ENCODE data around the gene BRWD1.

BRWD1 gene

DNA sequence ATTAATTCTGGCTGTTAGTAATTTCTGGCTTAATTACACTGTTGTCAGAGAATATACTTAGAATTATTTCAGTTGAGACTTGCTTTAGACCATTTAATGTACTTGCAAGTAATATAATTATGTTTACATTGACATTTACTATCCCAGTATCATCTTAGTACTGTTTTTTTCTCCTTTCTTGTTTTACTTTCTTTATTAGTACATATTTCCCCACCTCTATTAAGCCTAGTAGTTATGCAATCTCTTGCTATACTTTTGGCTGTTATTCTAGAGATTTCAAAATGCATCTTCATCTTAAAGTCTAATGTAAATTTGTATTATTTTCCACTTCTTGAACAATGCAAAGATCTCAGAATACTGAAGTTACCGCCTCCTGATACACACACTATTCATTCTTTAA lies 24.4 kb downstream of the BRWD1 start:
- Histone ChIP-seq H3K9me3 (ENCODE audit: control insufficient read depth in 2 of 2, low read length in 2 of 2) (no peaks in the 10 kb centered on the region), H3K4me1 (ENCODE audit: control insufficient read depth in 2 of 2, insufficient read depth in 2 of 2, low read length in 2 of 2) (no peaks in the 10 kb centered on the region), H3K36me3 (ENCODE audit: control insufficient read depth in 2 of 2, insufficient read depth in 2 of 2, low read length in 2 of 2) (peaks cover 40 to 43% of the 10 kb centered on the region in 2 donors), H3K27ac (ENCODE audit: low read depth in 2 of 2, low read length in 2 of 2) (no peak overlapping the region), H3K4me3 (ENCODE audit: low read length in 2 of 2) (no peak overlapping the region), H3K9ac (ENCODE audit: low read depth in 1 of 2, low read length in 2 of 2) (no peak overlapping the region), H3K27me3 (ENCODE audit: control insufficient read depth in 2 of 2, insufficient read depth in 2 of 2, low read length in 2 of 2) (no peaks in the 10 kb centered on the region)

DNA sequence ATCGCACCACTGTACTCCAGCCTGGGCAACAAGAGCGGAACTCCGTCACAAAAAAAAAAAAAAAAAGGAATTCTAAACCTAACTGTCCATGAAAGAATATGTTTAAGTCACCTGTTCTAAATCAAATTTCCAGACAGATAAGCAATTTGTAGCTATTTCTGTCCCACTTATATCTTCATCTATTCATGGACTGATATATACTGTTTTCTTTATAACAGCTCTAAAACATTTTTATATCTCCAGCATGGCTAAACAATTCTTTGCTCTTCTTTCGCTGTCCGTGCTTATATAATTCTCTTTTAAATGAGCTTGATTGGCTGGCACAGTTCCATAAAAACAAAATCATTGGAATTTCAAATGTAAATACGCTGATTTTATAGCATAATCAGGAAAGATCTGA lies 30.5 kb downstream of the BRWD1 start:
- Histone ChIP-seq H3K9me3 (ENCODE audit: control insufficient read depth in 2 of 2, low read length in 2 of 2) (no peaks in the 10 kb centered on the region), H3K9ac (ENCODE audit: low read depth in 1 of 2, low read length in 2 of 2) (no peak overlapping the region), H3K27me3 (ENCODE audit: control insufficient read depth in 2 of 2, insufficient read depth in 2 of 2, low read length in 2 of 2) (no peaks in the 10 kb centered on the region), H3K4me1 (ENCODE audit: control insufficient read depth in 2 of 2, insufficient read depth in 2 of 2, low read length in 2 of 2) (no peaks in the 10 kb centered on the region), H3K36me3 (ENCODE audit: control insufficient read depth in 2 of 2, insufficient read depth in 2 of 2, low read length in 2 of 2) (peaks cover 14 to 27% of the 10 kb centered on the region in 2 donors), H3K27ac (ENCODE audit: low read depth in 2 of 2, low read length in 2 of 2) (no peak overlapping the region), H3K4me3 (ENCODE audit: low read length in 2 of 2) (no peak overlapping the region)

DNA sequence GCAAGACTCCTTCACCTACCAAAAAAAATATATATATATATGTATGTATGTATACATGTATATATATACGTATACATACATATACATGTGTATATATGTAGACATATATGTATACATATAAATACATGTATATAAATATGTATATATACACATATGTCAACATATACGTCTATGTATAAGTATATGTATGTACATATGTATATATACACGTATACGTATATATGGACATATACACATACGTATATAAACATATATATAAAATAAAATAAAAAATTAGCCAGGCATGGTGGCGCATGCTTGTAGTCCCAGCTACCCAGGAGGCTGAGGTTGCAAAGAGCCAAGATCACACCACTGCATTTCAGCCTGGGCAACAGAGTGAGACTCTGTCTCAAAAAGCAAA lies 31.6 kb downstream of the BRWD1 start:
- Histone ChIP-seq H3K36me3 (ENCODE audit: control insufficient read depth in 2 of 2, insufficient read depth in 2 of 2, low read length in 2 of 2) (peaks cover 6 to 27% of the 10 kb centered on the region in 2 donors), H3K9me3 (ENCODE audit: control insufficient read depth in 2 of 2, low read length in 2 of 2) (no peaks in the 10 kb centered on the region), H3K4me1 (ENCODE audit: control insufficient read depth in 2 of 2, insufficient read depth in 2 of 2, low read length in 2 of 2) (no peaks in the 10 kb centered on the region), H3K27ac (ENCODE audit: low read depth in 2 of 2, low read length in 2 of 2) (no peak overlapping the region), H3K4me3 (ENCODE audit: low read length in 2 of 2) (no peak overlapping the region), H3K9ac (ENCODE audit: low read depth in 1 of 2, low read length in 2 of 2) (no peak overlapping the region), H3K27me3 (ENCODE audit: control insufficient read depth in 2 of 2, insufficient read depth in 2 of 2, low read length in 2 of 2) (no peaks in the 10 kb centered on the region)

DNA sequence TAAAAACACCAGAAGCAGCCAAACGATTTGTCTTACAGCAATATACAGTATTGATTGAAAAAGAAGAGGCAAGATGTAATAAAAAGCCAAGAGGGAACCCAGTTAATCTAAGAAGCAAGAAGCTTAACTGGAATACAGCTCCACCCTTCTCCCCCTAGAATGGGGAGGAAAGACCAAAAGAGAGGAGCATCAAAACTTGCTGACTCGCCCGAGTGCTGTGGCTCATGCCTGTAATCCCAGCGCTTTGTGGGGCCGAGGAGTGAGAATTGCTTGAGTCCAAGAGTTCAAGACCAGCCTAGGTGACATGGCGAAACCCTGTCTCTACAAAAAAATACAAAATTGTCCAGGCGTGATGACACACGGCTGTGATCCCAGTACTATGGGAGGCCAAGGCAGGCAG lies 32.2 kb downstream of the BRWD1 start:
- no peaks in the 10 kb centered on the region for H3K4me1 ChIP-seq (ENCODE audit: control insufficient read depth in 2 of 2, insufficient read depth in 2 of 2, low read length in 2 of 2)
- no peaks in the 10 kb centered on the region for H3K27me3 ChIP-seq (ENCODE audit: control insufficient read depth in 2 of 2, insufficient read depth in 2 of 2, low read length in 2 of 2)
- no peak overlapping the region for H3K4me3 ChIP-seq (ENCODE audit: low read length in 2 of 2)
- H3K27ac ChIP-seq (ENCODE audit: low read depth in 2 of 2, low read length in 2 of 2), result no peak overlapping the region
- H3K9ac ChIP-seq (ENCODE audit: low read depth in 1 of 2, low read length in 2 of 2), result no peak overlapping the region
- H3K9me3 ChIP-seq (ENCODE audit: control insufficient read depth in 2 of 2, low read length in 2 of 2), result no peaks in the 10 kb centered on the region
- peaks cover 6 to 31% of the 10 kb centered on the region in 2 donors for H3K36me3 ChIP-seq (ENCODE audit: control insufficient read depth in 2 of 2, insufficient read depth in 2 of 2, low read length in 2 of 2)

DNA sequence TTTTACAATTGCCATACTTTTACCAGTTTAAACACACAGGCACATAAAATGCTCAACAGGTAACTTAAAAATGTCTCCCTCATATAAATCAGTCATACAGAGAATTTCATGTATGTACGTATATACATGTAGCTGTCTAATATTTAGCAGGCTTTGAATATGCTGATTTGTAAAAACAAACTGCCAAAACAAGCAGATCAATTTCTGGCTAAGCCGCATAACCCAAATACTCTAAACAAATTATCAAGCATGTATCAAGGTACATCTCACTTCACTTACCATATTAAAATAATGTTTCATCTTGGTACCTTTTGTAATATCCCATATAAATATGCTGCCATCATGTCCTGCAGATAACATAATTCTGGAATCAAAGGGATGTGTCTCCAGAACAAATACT lies 43.8 kb downstream of the BRWD1 start:
- Histone ChIP-seq H3K27ac (ENCODE audit: low read depth in 2 of 2, low read length in 2 of 2) (no peak overlapping the region), H3K27me3 (ENCODE audit: control insufficient read depth in 2 of 2, insufficient read depth in 2 of 2, low read length in 2 of 2) (no peaks in the 10 kb centered on the region), H3K9me3 (ENCODE audit: control insufficient read depth in 2 of 2, low read length in 2 of 2) (no peaks in the 10 kb centered on the region), H3K9ac (ENCODE audit: low read depth in 1 of 2, low read length in 2 of 2) (no peak overlapping the region), H3K4me1 (ENCODE audit: control insufficient read depth in 2 of 2, insufficient read depth in 2 of 2, low read length in 2 of 2) (no peaks in the 10 kb centered on the region), H3K36me3 (ENCODE audit: control insufficient read depth in 2 of 2, insufficient read depth in 2 of 2, low read length in 2 of 2) (peaks cover 39 to 49% of the 10 kb centered on the region in 2 donors), H3K4me3 (ENCODE audit: low read length in 2 of 2) (no peak overlapping the region)

DNA sequence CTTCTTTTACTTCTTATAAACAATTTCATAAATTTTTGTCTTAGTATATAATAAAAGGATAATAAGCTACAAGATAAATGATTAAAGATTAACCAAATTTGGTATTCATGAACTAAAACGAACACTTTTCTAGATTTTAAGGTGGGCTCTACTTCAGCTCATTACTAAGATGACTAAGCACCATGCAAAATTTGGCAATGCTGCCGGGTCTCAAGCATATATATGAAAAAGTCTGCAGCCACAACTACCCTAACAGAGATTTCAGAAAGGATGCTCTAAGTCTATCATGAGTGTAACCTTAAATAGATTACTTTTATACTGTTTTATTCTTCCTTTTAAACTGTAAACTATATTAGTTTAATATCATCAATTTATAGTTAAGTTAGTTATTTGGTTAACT lies 47.8 kb downstream of the BRWD1 start:
- Histone ChIP-seq H3K27ac (ENCODE audit: low read depth in 2 of 2, low read length in 2 of 2) (no peak overlapping the region), H3K9ac (ENCODE audit: low read depth in 1 of 2, low read length in 2 of 2) (no peak overlapping the region), H3K9me3 (ENCODE audit: control insufficient read depth in 2 of 2, low read length in 2 of 2) (no peaks in the 10 kb centered on the region), H3K36me3 (ENCODE audit: control insufficient read depth in 2 of 2, insufficient read depth in 2 of 2, low read length in 2 of 2) (peaks cover 44 to 57% of the 10 kb centered on the region in 2 donors), H3K4me1 (ENCODE audit: control insufficient read depth in 2 of 2, insufficient read depth in 2 of 2, low read length in 2 of 2) (peaks cover 0 to 2% of the 10 kb centered on the region in 2 donors), H3K4me3 (ENCODE audit: low read length in 2 of 2) (no peak overlapping the region), H3K27me3 (ENCODE audit: control insufficient read depth in 2 of 2, insufficient read depth in 2 of 2, low read length in 2 of 2) (no peaks in the 10 kb centered on the region)

DNA sequence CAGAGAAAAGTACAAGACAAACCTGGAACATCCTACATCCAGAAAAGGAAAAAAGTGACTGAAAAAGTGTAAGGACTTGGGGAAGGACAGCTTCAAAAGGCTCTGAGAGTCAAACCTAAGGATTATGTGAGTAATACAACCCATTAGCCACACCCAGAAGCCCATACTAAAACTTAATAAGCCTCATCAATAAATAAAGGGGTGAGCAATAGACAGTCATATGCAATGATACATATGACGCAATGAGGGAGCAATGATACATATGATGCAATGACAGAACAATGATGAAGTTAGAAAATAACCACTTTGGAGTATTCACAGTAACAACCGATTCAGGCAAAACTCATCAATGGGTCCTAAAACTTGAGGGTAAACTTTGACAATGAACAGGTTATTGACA lies 50.1 kb downstream of the BRWD1 start:
- no peak overlapping the region for H3K4me3 ChIP-seq (ENCODE audit: low read length in 2 of 2)
- H3K9me3 ChIP-seq (ENCODE audit: control insufficient read depth in 2 of 2, low read length in 2 of 2), result no peaks in the 10 kb centered on the region
- H3K9ac ChIP-seq (ENCODE audit: low read depth in 1 of 2, low read length in 2 of 2), result no peak overlapping the region
- H3K36me3 ChIP-seq (ENCODE audit: control insufficient read depth in 2 of 2, insufficient read depth in 2 of 2, low read length in 2 of 2), result peaks cover 38 to 53% of the 10 kb centered on the region in 2 donors
- no peaks in the 10 kb centered on the region for H3K27me3 ChIP-seq (ENCODE audit: control insufficient read depth in 2 of 2, insufficient read depth in 2 of 2, low read length in 2 of 2)
- peaks cover 0 to 9% of the 10 kb centered on the region in 2 donors for H3K4me1 ChIP-seq (ENCODE audit: control insufficient read depth in 2 of 2, insufficient read depth in 2 of 2, low read length in 2 of 2)
- no peak overlapping the region for H3K27ac ChIP-seq (ENCODE audit: low read depth in 2 of 2, low read length in 2 of 2)

DNA sequence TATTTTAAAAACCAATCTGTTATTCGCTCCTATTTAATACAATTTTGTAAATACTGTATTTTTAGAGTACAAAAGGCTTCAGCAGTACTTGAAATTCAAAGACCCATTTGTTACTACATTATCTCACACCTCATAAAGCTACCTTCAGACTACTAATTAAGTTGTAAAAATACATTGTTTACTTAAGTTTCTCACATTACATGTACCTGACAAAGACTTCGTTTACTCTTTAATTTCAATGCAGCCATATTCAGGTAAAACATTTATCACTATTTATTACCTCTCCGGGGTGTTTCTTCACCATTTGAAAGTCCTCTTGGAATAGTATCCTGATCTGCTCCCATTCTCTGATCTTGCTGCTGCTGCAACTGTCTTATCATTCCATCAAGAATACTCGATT lies 55.2 kb downstream of the BRWD1 start:
- Histone ChIP-seq H3K4me1 (ENCODE audit: control insufficient read depth in 2 of 2, insufficient read depth in 2 of 2, low read length in 2 of 2) (peaks cover 0 to 10% of the 10 kb centered on the region in 2 donors), H3K27me3 (ENCODE audit: control insufficient read depth in 2 of 2, insufficient read depth in 2 of 2, low read length in 2 of 2) (no peaks in the 10 kb centered on the region), H3K36me3 (ENCODE audit: control insufficient read depth in 2 of 2, insufficient read depth in 2 of 2, low read length in 2 of 2) (peaks cover 24 to 31% of the 10 kb centered on the region in 2 donors), H3K9ac (ENCODE audit: low read depth in 1 of 2, low read length in 2 of 2) (no peak overlapping the region), H3K9me3 (ENCODE audit: control insufficient read depth in 2 of 2, low read length in 2 of 2) (no peaks in the 10 kb centered on the region), H3K27ac (ENCODE audit: low read depth in 2 of 2, low read length in 2 of 2) (no peak overlapping the region), H3K4me3 (ENCODE audit: low read length in 2 of 2) (no peak overlapping the region)

DNA sequence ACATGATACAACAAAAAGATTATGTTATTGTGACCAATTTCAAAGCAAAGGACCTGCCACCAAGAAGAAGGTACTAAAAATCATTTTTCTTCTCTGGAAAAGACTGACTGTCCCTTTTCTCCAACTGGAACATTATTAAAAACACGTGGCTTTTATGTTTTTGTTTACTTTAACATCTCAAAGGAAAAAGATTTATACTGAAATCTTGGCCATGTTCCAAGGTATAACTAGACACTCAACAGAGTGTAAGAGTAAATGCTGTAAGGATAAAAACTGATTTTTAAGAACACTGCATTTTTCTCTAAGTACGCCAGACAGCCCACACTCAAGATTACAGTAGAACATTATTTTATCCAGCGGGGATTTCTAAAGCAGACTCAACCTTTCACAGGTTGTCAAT lies 62.1 kb downstream of the BRWD1 start:
- H3K27me3 ChIP-seq (ENCODE audit: control insufficient read depth in 2 of 2, insufficient read depth in 2 of 2, low read length in 2 of 2), result no peaks in the 10 kb centered on the region
- H3K9me3 ChIP-seq (ENCODE audit: control insufficient read depth in 2 of 2, low read length in 2 of 2), result no peaks in the 10 kb centered on the region
- H3K9ac ChIP-seq (ENCODE audit: low read depth in 1 of 2, low read length in 2 of 2), result no peak overlapping the region
- H3K4me3 ChIP-seq (ENCODE audit: low read length in 2 of 2), result no peak overlapping the region
- peaks cover 0 to 3% of the 10 kb centered on the region in 2 donors for H3K4me1 ChIP-seq (ENCODE audit: control insufficient read depth in 2 of 2, insufficient read depth in 2 of 2, low read length in 2 of 2)
- H3K27ac ChIP-seq (ENCODE audit: low read depth in 2 of 2, low read length in 2 of 2), result no peak overlapping the region
- H3K36me3 ChIP-seq (ENCODE audit: control insufficient read depth in 2 of 2, insufficient read depth in 2 of 2, low read length in 2 of 2), result peaks cover 26 to 33% of the 10 kb centered on the region in 2 donors

DNA sequence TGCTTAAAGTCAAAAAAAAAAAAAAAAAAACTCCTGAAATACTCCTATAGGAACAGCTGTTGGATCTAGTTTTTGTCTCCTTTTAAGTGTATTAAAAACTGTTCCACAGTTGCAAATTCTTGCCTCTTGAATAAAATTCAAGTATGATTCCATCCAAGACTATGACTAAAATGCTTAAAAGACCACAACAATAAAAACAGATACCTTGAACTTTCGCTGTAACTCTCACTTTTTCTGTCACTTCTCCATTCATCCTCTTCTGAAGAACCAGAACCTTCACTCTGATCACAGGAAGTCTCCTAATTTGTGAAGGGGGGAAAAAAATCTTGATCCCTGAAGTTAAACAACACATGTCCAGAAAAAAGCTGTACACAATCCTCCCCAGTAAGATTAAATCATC lies 75.2 kb downstream of the BRWD1 start:
- Histone ChIP-seq H3K27me3 (ENCODE audit: control insufficient read depth in 2 of 2, insufficient read depth in 2 of 2, low read length in 2 of 2) (no peaks in the 10 kb centered on the region), H3K27ac (ENCODE audit: low read depth in 2 of 2, low read length in 2 of 2) (no peak overlapping the region), H3K36me3 (ENCODE audit: control insufficient read depth in 2 of 2, insufficient read depth in 2 of 2, low read length in 2 of 2) (peaks cover 51 to 56% of the 10 kb centered on the region in 2 donors), H3K9ac (ENCODE audit: low read depth in 1 of 2, low read length in 2 of 2) (no peak overlapping the region), H3K4me1 (ENCODE audit: control insufficient read depth in 2 of 2, insufficient read depth in 2 of 2, low read length in 2 of 2) (no peaks in the 10 kb centered on the region), H3K4me3 (ENCODE audit: low read length in 2 of 2) (no peak overlapping the region), H3K9me3 (ENCODE audit: control insufficient read depth in 2 of 2, low read length in 2 of 2) (no peaks in the 10 kb centered on the region)

DNA sequence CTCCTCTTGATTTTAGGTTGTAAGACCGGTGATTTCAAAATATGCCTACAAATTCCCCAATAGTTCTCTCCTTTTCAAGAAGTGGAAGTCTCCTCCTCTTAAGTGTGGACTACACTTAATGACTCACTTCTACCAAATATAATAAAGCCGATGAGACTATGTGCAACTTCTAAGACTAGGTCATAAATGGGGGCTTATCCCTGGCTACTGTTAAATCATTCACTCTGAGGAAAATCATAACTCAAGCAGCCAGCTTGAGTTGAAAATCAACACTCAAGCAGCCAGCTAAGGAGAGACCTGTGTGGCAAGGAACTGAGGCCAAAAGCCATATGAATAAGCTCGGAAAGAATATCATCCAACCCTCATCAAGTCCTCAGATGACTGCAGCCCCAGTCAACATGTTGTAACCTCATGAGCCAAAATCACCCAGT lies 80.6 kb downstream of the BRWD1 start:
- Histone ChIP-seq H3K9me3 (ENCODE audit: control insufficient read depth in 2 of 2, low read length in 2 of 2) (no peaks in the 10 kb centered on the region), H3K27ac (ENCODE audit: low read depth in 2 of 2, low read length in 2 of 2) (no peak overlapping the region), H3K4me1 (ENCODE audit: control insufficient read depth in 2 of 2, insufficient read depth in 2 of 2, low read length in 2 of 2) (no peaks in the 10 kb centered on the region), H3K4me3 (ENCODE audit: low read length in 2 of 2) (no peak overlapping the region), H3K27me3 (ENCODE audit: control insufficient read depth in 2 of 2, insufficient read depth in 2 of 2, low read length in 2 of 2) (no peaks in the 10 kb centered on the region), H3K9ac (ENCODE audit: low read depth in 1 of 2, low read length in 2 of 2) (no peak overlapping the region), H3K36me3 (ENCODE audit: control insufficient read depth in 2 of 2, insufficient read depth in 2 of 2, low read length in 2 of 2) (peaks cover 53 to 57% of the 10 kb centered on the region in 2 donors)

Data from mucosa of rectum (tissue), 2 donors.